Esophagus muscularis mucosa (tissue), 4 donors: ENCODE results near the gene FOXN3.

ENCODE experiments used
- EP300 ChIP-seq: sonication (generic); formaldehyde crosslinking; IDR thresholded peaks from one replicate; pipeline ENCODE4 v1.6.1; 2017; ENCODE audit warnings: antibody characterized with exemption
- POLR2A ChIP-seq: fragments of 450-650 bp; IDR thresholded peaks from one replicate; pipeline ENCODE4 v1.6.1; 2017; ENCODE audit warnings: antibody characterized with exemption, moderate library complexity, mild to moderate bottlenecking, low read depth
- TF ChIP-seq, protein P1 (sequence below), 3 experiments: fragments of 200-600 bp in 2 of 3; fragments of 450-650 bp in 1 of 3; sonication (generic) in 2 of 3; IDR thresholded peaks; one replicate each; pipeline ENCODE4 v1.5.1; 2017 to 2019; ENCODE audit warnings: antibody characterized with exemption in 3 of 3, mild to moderate bottlenecking in 2 of 3, moderate library complexity in 1 of 3

DNA sequence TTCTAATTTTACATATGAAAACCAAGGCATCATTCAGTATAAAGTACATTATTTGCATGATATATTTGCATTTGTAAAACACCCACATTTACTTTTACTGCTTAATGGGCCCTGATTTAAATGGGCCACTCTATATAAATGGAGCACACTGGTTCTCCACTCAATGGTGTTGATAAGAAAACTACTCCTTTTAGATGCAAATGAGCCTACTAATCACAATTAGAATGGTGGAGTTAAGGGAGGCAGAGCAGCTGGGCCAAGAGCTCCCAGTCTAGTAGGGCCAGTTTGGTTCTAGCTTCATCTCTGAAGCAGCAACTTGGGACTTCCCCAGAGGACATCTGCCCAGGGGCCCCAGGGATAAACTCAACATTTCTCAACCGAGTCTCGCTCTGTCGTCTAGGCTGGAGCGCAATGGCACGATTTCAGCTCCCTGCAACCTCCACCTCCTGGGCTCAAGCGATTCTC lies 120.7 kb downstream of the FOXN3 start:
- TF ChIP-seq, protein P1, sequence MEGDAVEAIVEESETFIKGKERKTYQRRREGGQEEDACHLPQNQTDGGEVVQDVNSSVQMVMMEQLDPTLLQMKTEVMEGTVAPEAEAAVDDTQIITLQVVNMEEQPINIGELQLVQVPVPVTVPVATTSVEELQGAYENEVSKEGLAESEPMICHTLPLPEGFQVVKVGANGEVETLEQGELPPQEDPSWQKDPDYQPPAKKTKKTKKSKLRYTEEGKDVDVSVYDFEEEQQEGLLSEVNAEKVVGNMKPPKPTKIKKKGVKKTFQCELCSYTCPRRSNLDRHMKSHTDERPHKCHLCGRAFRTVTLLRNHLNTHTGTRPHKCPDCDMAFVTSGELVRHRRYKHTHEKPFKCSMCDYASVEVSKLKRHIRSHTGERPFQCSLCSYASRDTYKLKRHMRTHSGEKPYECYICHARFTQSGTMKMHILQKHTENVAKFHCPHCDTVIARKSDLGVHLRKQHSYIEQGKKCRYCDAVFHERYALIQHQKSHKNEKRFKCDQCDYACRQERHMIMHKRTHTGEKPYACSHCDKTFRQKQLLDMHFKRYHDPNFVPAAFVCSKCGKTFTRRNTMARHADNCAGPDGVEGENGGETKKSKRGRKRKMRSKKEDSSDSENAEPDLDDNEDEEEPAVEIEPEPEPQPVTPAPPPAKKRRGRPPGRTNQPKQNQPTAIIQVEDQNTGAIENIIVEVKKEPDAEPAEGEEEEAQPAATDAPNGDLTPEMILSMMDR (IDR thresholded peaks at IDR 0.05): no peak
- TF ChIP-seq EP300: no peak
- no peak for TF ChIP-seq POLR2A
